Right lobe of liver (tissue), 6 donors: Measurements from ENCODE around the gene ITM2C. TPM values are rescaled to one million over a fixed set of nuclear protein-coding genes. Genes with fewer than 3 reads are reported as not detected.

Experiments used
- ATAC-seq, 4 donors: fragments of 200-7000 bp; cut with Tn5 transposase; one replicate each; pipeline ENCODE4 v1.9.1; 2020; ENCODE audit warnings: mild to moderate bottlenecking in 4 of 4, moderate library complexity in 4 of 4
- DNase-seq, 3 donors: peaks; one replicate each; pipeline ENCODE4 v3.0.0-alpha.2; 2020
- H3K27ac ChIP-seq, 3 donors: fragments of 200-600 bp; one replicate each; pipeline ENCODE4 v1.8.0; 2022
- H3K27me3 ChIP-seq, 2 donors: fragments of 200-600 bp; one replicate each; pipeline ENCODE4 v1.8.0; 2022
- H3K36me3 ChIP-seq, 4 donors: fragments of 200-600 bp; sonication (generic) in 1 of 4; one replicate each; pipeline versions ENCODE4 v1.5.1 to v1.8.0; 2017 to 2022; ENCODE audit warnings: control low read depth in 1 of 4
- H3K4me1 ChIP-seq, 4 donors: fragments of 200-600 bp; sonication (generic) in 1 of 4; one replicate each; pipeline versions ENCODE4 v1.5.1 to v1.8.0; 2017 to 2022; ENCODE audit warnings: control low read depth in 1 of 4
- H3K4me3 ChIP-seq, 3 donors: fragments of 200-600 bp; one replicate each; pipeline ENCODE4 v1.8.0; 2022
- H3K9me3 ChIP-seq, 4 donors: fragments of 200-600 bp; sonication (generic) in 1 of 4; one replicate each; pipeline versions ENCODE4 v1.5.1 to v1.8.0; 2017 to 2022; ENCODE audit warnings: control low read depth in 1 of 4
- CTCF ChIP-seq, 4 donors: fragments of 200-600 bp in 3 of 4; fragments of 450-650 bp in 1 of 4; IDR thresholded peaks; one replicate each; pipeline versions ENCODE4 v1.5.1 to v1.8.0; 2016 to 2022; ENCODE audit warnings: antibody characterized with exemption in 4 of 4, mild to moderate bottlenecking in 2 of 4
- POLR2A ChIP-seq: fragments of 450-650 bp; IDR thresholded peaks from one replicate; pipeline ENCODE4 v1.6.1; 2017; ENCODE audit warnings: antibody characterized with exemption, mild to moderate bottlenecking
- WGBS: methylation state at CpG from one replicate; pipeline ENCODE4 v1.1.6; 2018; ENCODE audit warnings: low coverage, low lambda C conversion rate; ENCODE audit not compliant: insufficient coverage; ENCODE audit errors: missing lambda C conversion rate; 5-methylcytosine and 5-hydroxymethylcytosine counted together
- intact Hi-C, 2 donors: fragments of 100-400 bp; cut with DNase I; formaldehyde crosslinking; loops; one replicate each; pipeline versions ENCODE4 v1.11.2 to v1.14.1; 2022
- total RNA-seq, 6 experiments: library from RNA; depleted of rRNA in 2 of 6; stranded (reverse); fragments of >200 nt in 2 of 6; fragmentation: NEBNext Ultra II Directional in 3 of 6; extraction: Animal tissue kit (Norgen Biotek cat#: 25700) in 3 of 6; gene quantifications; one replicate each; pipeline versions ENCODE4 v1.1.0 to v1.2.4, GENCODE V29; 2016 to 2023
- donor health status: DM: no; HTN: yes; CAD: no.
- donor health status: DM: no; HTN: no; CAD: no.
- donor health status: DM: no; HTN: no; CAD: no.
- donor health status: DM: no; HTN: yes; CAD: no.
- donor health status: DM: no; HTN: yes; CAD: no.

Gene ITM2C
- total RNA-seq, 6 experiments from 2014 or later: 11.1 to 26.9 (median 24.2) TPM

- TF ChIP-seq POLR2A (no peak), CTCF (IDR thresholded peaks at IDR 0.05) (peak; percentile 71 to 79 (median 74))
- WGBS: 18% methylated on average over 14 of the region's 14 CpGs
- peaks cover 0 to 7% (median 0%) of the 10 kb centered on the region in 4 donors for H3K4me1 ChIP-seq
- peak; percentile 84 to 95 (median 90) for ATAC-seq
- peak in 2 of 3 donors; percentile 24 to 58 for DNase-seq
- no peaks in the 10 kb centered on the region for H3K9me3 ChIP-seq
- no peaks in the 10 kb centered on the region for H3K36me3 ChIP-seq
- H3K27ac ChIP-seq: no peak overlapping the region
- intact Hi-C loops: loop anchor here in 1 of 2 donors (10.0 kb wide), 1 partner anchor 160 kb away; no protein-coding TSS in a partner anchor
- peak overlapping the region; percentile 30 to 46 (median 42) for H3K4me3 ChIP-seq
- no peaks in the 10 kb centered on the region for H3K27me3 ChIP-seq
Measured at GRCh38 chr2:230824406-230824978, 40.2 kb upstream of the ITM2C start.

DNA sequence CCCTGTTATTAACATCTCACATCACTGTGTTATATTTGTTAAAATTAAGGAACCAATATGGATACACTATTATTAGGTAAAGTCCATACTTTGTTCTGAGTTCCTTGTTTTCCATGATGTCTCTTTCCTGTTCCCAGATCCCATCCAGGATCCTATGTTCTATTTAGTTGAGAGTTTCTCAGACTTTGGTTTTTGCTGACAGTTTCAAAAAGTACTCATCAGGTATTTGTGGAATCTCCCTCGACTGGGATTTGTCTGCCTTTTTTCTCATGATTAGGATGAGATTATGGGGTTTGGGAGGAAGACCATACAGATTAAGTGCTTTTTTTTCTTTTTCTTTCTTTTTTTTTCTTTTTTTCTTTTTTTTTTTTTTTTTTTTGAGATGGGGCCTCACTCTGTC is 39.4 kb upstream of the ITM2C start:
- WGBS: 6% methylated on average over 1 of the region's 1 CpG
- intact Hi-C loops: loop anchor here in 1 of 2 donors (10.0 kb wide), 1 partner anchor 159 kb away; no protein-coding TSS in a partner anchor

GRCh38 chr2:230827774-230828271 is 36.9 kb upstream of the ITM2C start:
- no peak overlapping the region for H3K4me3 ChIP-seq
- intact Hi-C loops: loop anchor here in 1 of 2 donors (10.0 kb wide), 1 partner anchor 157 kb away; no protein-coding TSS in a partner anchor
- H3K9me3 ChIP-seq: no peaks in the 10 kb centered on the region
- no peak for ATAC-seq
- 33% methylated on average over 13 of the region's 36 CpGs for WGBS
- no peak overlapping the region for H3K27ac ChIP-seq
- no peak for TF ChIP-seq POLR2A
- no peak for TF ChIP-seq CTCF (IDR thresholded peaks at IDR 0.05)
- DNase-seq: no peak
- peaks cover 0 to 7% (median 0%) of the 10 kb centered on the region in 4 donors for H3K4me1 ChIP-seq
- H3K27me3 ChIP-seq: no peaks in the 10 kb centered on the region
- no peaks in the 10 kb centered on the region for H3K36me3 ChIP-seq

More for the DNA sequence above, 39.4 kb upstream of the ITM2C start:
- Histone ChIP-seq H3K27me3 (no peaks in the 10 kb centered on the region), H3K4me1 (peaks cover 0 to 7% (median 0%) of the 10 kb centered on the region in 4 donors), H3K4me3 (no peak overlapping the region), H3K36me3 (no peaks in the 10 kb centered on the region), H3K27ac (no peak overlapping the region), H3K9me3 (no peaks in the 10 kb centered on the region)
- ATAC-seq (no peak), DNase-seq (no peak)
- TF ChIP-seq POLR2A (no peak), CTCF (IDR thresholded peaks at IDR 0.05) (no peak)

GRCh38 chr2:230828272-230828961 is 36.3 kb upstream of the ITM2C start:
- ATAC-seq (peak in 2 of 4 donors; percentile 26), DNase-seq (no peak)
- Histone ChIP-seq H3K4me3 (no peak overlapping the region), H3K27ac (no peak overlapping the region), H3K9me3 (no peaks in the 10 kb centered on the region), H3K4me1 (peaks cover 0 to 7% (median 0%) of the 10 kb centered on the region in 4 donors), H3K36me3 (no peaks in the 10 kb centered on the region), H3K27me3 (no peaks in the 10 kb centered on the region)
- intact Hi-C loops: loop anchor here in 1 of 2 donors (10.0 kb wide), 1 partner anchor 156 kb away; no protein-coding TSS in a partner anchor
- TF ChIP-seq POLR2A (no peak), CTCF (IDR thresholded peaks at IDR 0.05) (no peak)
- 20% methylated on average over 3 of the region's 61 CpGs for WGBS
